ENCODE results near the gene OCRL.

DNA sequence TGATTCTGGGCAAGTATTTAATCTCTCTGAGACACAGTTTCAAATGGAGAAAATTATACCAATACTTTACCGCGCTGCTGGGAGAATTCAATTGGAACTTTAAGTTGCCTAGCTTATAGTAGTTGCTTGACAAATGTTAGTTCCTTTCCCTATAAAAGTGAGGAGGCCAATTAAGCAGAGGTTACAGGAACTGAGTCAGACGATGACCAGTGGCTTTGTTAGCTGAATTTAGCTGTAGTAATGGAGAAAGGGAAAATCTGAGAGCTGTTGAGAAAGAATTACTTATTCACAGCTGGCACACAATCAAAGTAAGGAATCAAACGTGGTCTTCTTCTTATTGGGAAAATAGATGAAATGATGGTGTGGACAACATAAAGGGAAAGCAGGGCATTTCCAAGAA is 46.4 kb upstream of the OCRL start:
- TF ChIP-seq POLR2A (IDR thresholded peaks at IDR 0.05): no peak
- TF ChIP-seq, protein P1, sequence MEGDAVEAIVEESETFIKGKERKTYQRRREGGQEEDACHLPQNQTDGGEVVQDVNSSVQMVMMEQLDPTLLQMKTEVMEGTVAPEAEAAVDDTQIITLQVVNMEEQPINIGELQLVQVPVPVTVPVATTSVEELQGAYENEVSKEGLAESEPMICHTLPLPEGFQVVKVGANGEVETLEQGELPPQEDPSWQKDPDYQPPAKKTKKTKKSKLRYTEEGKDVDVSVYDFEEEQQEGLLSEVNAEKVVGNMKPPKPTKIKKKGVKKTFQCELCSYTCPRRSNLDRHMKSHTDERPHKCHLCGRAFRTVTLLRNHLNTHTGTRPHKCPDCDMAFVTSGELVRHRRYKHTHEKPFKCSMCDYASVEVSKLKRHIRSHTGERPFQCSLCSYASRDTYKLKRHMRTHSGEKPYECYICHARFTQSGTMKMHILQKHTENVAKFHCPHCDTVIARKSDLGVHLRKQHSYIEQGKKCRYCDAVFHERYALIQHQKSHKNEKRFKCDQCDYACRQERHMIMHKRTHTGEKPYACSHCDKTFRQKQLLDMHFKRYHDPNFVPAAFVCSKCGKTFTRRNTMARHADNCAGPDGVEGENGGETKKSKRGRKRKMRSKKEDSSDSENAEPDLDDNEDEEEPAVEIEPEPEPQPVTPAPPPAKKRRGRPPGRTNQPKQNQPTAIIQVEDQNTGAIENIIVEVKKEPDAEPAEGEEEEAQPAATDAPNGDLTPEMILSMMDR (IDR thresholded peaks at IDR 0.05): no peak
